WTC11 (cell line): ENCODE measurements around the gene RAD51. TPM values are rescaled to one million over a fixed set of nuclear protein-coding genes. Genes with fewer than 3 reads are reported as not detected.

Experiments used
- ARID4B ChIP-seq: sonication (generic); formaldehyde crosslinking; IDR thresholded peaks from 2 replicates; pipeline ENCODE4 v1.8.0; 2023; ENCODE audit warnings: missing genetic modification reagents, mild to moderate bottlenecking, borderline replicate concordance
- ATF1 ChIP-seq: sonication (generic); formaldehyde crosslinking; IDR thresholded peaks from 2 replicates; pipeline ENCODE4 v1.8.1; 2023; ENCODE audit warnings: mild to moderate bottlenecking, moderate library complexity, missing genetic modification reagents
- FOXJ3 ChIP-seq: sonication (generic); formaldehyde crosslinking; IDR thresholded peaks from 2 replicates; pipeline ENCODE4 v1.9.0; 2021; ENCODE audit warnings: missing genetic modification reagents, mild to moderate bottlenecking, borderline replicate concordance
- GABPB1 ChIP-seq: sonication (generic); formaldehyde crosslinking; IDR thresholded peaks from 2 replicates; pipeline ENCODE4 v1.8.1; 2023; ENCODE audit warnings: mild to moderate bottlenecking, missing genetic modification reagents
- JAZF1 ChIP-seq: fragments of 250-450 bp; sonication (Bioruptor Pico); IDR thresholded peaks from 2 replicates; pipeline ENCODE4 v1.9.0; 2021; ENCODE audit warnings: moderate library complexity, mild to moderate bottlenecking, inconsistent platforms
- JUN ChIP-seq: sonication (generic); formaldehyde crosslinking; IDR thresholded peaks from 2 replicates; pipeline ENCODE4 v1.8.0; 2023; ENCODE audit warnings: mild to moderate bottlenecking, missing genetic modification reagents
- KAT7 ChIP-seq: sonication (generic); formaldehyde crosslinking; IDR thresholded peaks from 2 replicates; pipeline ENCODE4 v1.8.1; 2023; ENCODE audit warnings: missing genetic modification reagents, mild to moderate bottlenecking, borderline replicate concordance
- MYBL2 ChIP-seq: sonication (generic); formaldehyde crosslinking; IDR thresholded peaks from 2 replicates; pipeline ENCODE4 v1.8.1; 2023; ENCODE audit warnings: mild to moderate bottlenecking, moderate library complexity, missing genetic modification reagents
- NFATC4 ChIP-seq: fragments of 250-450 bp; sonication (Bioruptor Pico); IDR thresholded peaks from 2 replicates; pipeline ENCODE4 v1.9.0; 2021; ENCODE audit warnings: mild to moderate bottlenecking
- NFYB ChIP-seq: sonication (generic); formaldehyde crosslinking; conservative IDR thresholded peaks from 2 replicates; pipeline ENCODE4 v1.8.0; 2022; ENCODE audit warnings: low read depth, missing genetic modification reagents
- NR1H2 ChIP-seq: sonication (generic); formaldehyde crosslinking; IDR thresholded peaks from 2 replicates; pipeline ENCODE4 v1.9.0; 2021; ENCODE audit warnings: mild to moderate bottlenecking, moderate library complexity, missing genetic modification reagents
- NR3C1 ChIP-seq: sonication (generic); formaldehyde crosslinking; conservative IDR thresholded peaks from 2 replicates; pipeline ENCODE4 v1.8.1; 2023; ENCODE audit warnings: low read depth, mild to moderate bottlenecking, missing genetic modification reagents
- RELA ChIP-seq: sonication (generic); formaldehyde crosslinking; IDR thresholded peaks from 2 replicates; pipeline ENCODE4 v1.8.1; 2022; ENCODE audit warnings: missing genetic modification reagents, mild to moderate bottlenecking, borderline replicate concordance
- SOX15 ChIP-seq: fragments of 250-450 bp; sonication (Bioruptor Pico); IDR thresholded peaks from 2 replicates; pipeline ENCODE4 v1.9.0; 2021; ENCODE audit warnings: mild to moderate bottlenecking
- TP53 ChIP-seq: sonication (generic); formaldehyde crosslinking; IDR thresholded peaks from 2 replicates; pipeline ENCODE4 v1.8.1; 2023; ENCODE audit warnings: mild to moderate bottlenecking, missing genetic modification reagents
- ZNF121 ChIP-seq: sonication (generic); formaldehyde crosslinking; IDR thresholded peaks from 2 replicates; pipeline ENCODE4 v1.8.0; 2023; ENCODE audit warnings: missing genetic modification reagents
- ZNF138 ChIP-seq: sonication (generic); formaldehyde crosslinking; conservative IDR thresholded peaks from 2 replicates; pipeline ENCODE4 v1.8.1; 2022; ENCODE audit warnings: mild to moderate bottlenecking, moderate library complexity, missing genetic modification reagents
- ZNF263 ChIP-seq: sonication (generic); formaldehyde crosslinking; IDR thresholded peaks from 2 replicates; pipeline ENCODE4 v1.8.1; 2022; ENCODE audit warnings: low read depth, mild to moderate bottlenecking, moderate library complexity, missing genetic modification reagents
- ZNF423 ChIP-seq: fragments of 250-450 bp; sonication (Bioruptor Pico); IDR thresholded peaks from 2 replicates; pipeline ENCODE4 v2.1.2; 2022; ENCODE audit warnings: mild to moderate bottlenecking, moderate library complexity
- total RNA-seq: library from RNA; stranded (reverse); gene quantifications from 3 replicates; pipeline ENCODE4 v1.2.3, GENCODE V29; 2021
- TF ChIP-seq, protein P1 (sequence below): fragments of 250-450 bp; sonication (Bioruptor Pico); IDR thresholded peaks from 2 replicates; pipeline ENCODE4 v1.9.0; 2021; ENCODE audit warnings: mild to moderate bottlenecking, borderline replicate concordance
- TF ChIP-seq, protein P2 (sequence below): fragments of 250-450 bp; sonication (Bioruptor Pico); IDR thresholded peaks from 2 replicates; pipeline ENCODE4 v1.9.0; 2021; ENCODE audit warnings: moderate library complexity, mild to moderate bottlenecking, inconsistent platforms, borderline replicate concordance
- TF ChIP-seq, protein P3 (sequence below): fragments of 250-450 bp; sonication (Bioruptor Pico); conservative IDR thresholded peaks from 2 replicates; pipeline ENCODE4 v1.9.0; 2021; ENCODE audit warnings: mild to moderate bottlenecking
- TF ChIP-seq, protein P4 (sequence below): sonication (generic); formaldehyde crosslinking; IDR thresholded peaks from 2 replicates; pipeline ENCODE4 v1.8.0; 2022; ENCODE audit warnings: mild to moderate bottlenecking, missing genetic modification reagents
- TF ChIP-seq, protein P5 (sequence below): sonication (generic); formaldehyde crosslinking; conservative IDR thresholded peaks from 2 replicates; pipeline ENCODE4 v1.8.1; 2023; ENCODE audit warnings: mild to moderate bottlenecking, low read depth, missing genetic modification reagents, moderate library complexity

The RAD51 gene
- total RNA-seq, 1 experiment from 2014 or later = 36.4 TPM

GRCh38 chr15:40763801-40764628, 69.0 kb downstream of the RAD51 start, which contains the start of gene GCHFR (continued):
- TF ChIP-seq ARID4B (CRISPR knock-in tag) (peak; percentile 82; the same call in 1 of the 2 replicates), NFYB (peak; percentile 73), JUN (CRISPR knock-in tag) (peak; percentile 68; the same call in 1 of the 2 replicates), RELA (CRISPR knock-in tag) (peak; percentile 49; the same call in 1 of the 2 replicates), ATF1 (CRISPR knock-in tag) (no peak), JAZF1 (CRISPR knock-in tag) (no peak), NFATC4 (CRISPR knock-in tag) (no peak), NR3C1 (no peak), MYBL2 (no peak), NR1H2 (CRISPR knock-in tag) (no peak), GABPB1 (peak; percentile 74), SOX15 (CRISPR knock-in tag) (no peak), TP53 (CRISPR knock-in tag) (peak; percentile 74), ZNF138 (CRISPR knock-in tag) (0 out of 2 replicates have a peak, but pooled peaks have one; percentile 35), ZNF121 (CRISPR knock-in tag) (no peak), ZNF263 (CRISPR knock-in tag) (no peak), FOXJ3 (CRISPR knock-in tag) (no peak), ZNF423 (CRISPR knock-in tag) (peak; percentile 57), KAT7 (no peak; the same call in 1 of the 2 replicates)
- TF ChIP-seq, protein P1, sequence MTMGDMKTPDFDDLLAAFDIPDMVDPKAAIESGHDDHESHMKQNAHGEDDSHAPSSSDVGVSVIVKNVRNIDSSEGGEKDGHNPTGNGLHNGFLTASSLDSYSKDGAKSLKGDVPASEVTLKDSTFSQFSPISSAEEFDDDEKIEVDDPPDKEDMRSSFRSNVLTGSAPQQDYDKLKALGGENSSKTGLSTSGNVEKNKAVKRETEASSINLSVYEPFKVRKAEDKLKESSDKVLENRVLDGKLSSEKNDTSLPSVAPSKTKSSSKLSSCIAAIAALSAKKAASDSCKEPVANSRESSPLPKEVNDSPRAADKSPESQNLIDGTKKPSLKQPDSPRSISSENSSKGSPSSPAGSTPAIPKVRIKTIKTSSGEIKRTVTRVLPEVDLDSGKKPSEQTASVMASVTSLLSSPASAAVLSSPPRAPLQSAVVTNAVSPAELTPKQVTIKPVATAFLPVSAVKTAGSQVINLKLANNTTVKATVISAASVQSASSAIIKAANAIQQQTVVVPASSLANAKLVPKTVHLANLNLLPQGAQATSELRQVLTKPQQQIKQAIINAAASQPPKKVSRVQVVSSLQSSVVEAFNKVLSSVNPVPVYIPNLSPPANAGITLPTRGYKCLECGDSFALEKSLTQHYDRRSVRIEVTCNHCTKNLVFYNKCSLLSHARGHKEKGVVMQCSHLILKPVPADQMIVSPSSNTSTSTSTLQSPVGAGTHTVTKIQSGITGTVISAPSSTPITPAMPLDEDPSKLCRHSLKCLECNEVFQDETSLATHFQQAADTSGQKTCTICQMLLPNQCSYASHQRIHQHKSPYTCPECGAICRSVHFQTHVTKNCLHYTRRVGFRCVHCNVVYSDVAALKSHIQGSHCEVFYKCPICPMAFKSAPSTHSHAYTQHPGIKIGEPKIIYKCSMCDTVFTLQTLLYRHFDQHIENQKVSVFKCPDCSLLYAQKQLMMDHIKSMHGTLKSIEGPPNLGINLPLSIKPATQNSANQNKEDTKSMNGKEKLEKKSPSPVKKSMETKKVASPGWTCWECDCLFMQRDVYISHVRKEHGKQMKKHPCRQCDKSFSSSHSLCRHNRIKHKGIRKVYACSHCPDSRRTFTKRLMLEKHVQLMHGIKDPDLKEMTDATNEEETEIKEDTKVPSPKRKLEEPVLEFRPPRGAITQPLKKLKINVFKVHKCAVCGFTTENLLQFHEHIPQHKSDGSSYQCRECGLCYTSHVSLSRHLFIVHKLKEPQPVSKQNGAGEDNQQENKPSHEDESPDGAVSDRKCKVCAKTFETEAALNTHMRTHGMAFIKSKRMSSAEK = no peak
- TF ChIP-seq, protein P2, sequence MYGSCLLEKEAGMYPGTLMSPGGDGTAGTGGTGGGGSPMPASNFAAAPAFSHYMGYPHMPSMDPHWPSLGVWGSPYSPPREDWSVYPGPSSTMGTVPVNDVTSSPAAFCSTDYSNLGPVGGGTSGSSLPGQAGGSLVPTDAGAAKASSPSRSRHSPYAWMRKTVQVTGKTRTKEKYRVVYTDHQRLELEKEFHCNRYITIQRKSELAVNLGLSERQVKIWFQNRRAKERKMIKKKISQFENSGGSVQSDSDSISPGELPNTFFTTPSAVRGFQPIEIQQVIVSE (CRISPR knock-in tag) = no peak
- TF ChIP-seq, protein P3, sequence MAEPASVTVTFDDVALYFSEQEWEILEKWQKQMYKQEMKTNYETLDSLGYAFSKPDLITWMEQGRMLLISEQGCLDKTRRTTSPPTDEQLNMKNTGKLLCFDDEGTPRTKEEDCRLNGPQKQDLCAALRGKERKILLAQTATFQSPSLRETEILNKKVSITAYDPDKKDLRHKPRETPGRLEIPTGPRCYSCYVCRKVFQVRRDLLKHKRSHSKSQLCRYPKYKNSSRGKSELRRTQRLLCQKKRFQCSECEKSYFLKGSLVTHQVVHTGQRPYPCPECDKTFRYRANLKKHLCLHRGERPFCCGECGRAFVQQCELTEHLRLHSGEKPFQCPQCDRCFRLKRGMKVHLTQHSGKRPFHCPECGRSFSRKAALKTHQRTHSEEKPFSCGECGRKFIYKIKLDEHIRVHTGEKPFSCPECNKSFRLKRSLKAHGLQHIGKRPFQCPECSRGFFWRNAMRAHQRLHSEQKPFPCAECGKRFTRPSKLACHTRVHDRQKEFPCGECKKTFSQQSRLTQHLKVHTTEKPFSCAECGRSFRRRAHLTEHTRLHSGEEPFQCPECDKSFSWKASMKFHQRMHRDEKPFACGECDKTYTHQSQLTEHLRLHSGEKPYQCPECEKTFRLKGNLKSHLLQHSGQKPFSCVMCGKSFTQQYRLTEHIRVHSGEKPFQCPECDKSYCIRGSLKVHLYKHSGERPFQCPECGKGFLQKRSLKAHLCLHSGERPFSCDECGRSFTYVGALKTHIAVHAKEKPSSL = no peak
- TF ChIP-seq, protein P4, sequence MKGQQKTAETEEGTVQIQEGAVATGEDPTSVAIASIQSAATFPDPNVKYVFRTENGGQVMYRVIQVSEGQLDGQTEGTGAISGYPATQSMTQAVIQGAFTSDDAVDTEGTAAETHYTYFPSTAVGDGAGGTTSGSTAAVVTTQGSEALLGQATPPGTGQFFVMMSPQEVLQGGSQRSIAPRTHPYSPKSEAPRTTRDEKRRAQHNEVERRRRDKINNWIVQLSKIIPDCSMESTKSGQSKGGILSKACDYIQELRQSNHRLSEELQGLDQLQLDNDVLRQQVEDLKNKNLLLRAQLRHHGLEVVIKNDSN (CRISPR knock-in tag) = peak; percentile 74
- TF ChIP-seq, protein P5, sequence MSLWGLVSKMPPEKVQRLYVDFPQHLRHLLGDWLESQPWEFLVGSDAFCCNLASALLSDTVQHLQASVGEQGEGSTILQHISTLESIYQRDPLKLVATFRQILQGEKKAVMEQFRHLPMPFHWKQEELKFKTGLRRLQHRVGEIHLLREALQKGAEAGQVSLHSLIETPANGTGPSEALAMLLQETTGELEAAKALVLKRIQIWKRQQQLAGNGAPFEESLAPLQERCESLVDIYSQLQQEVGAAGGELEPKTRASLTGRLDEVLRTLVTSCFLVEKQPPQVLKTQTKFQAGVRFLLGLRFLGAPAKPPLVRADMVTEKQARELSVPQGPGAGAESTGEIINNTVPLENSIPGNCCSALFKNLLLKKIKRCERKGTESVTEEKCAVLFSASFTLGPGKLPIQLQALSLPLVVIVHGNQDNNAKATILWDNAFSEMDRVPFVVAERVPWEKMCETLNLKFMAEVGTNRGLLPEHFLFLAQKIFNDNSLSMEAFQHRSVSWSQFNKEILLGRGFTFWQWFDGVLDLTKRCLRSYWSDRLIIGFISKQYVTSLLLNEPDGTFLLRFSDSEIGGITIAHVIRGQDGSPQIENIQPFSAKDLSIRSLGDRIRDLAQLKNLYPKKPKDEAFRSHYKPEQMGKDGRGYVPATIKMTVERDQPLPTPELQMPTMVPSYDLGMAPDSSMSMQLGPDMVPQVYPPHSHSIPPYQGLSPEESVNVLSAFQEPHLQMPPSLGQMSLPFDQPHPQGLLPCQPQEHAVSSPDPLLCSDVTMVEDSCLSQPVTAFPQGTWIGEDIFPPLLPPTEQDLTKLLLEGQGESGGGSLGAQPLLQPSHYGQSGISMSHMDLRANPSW (CRISPR knock-in tag) = no peak
